ENCODE data around the gene FZD7. TPM values are rescaled to one million over a fixed set of nuclear protein-coding genes. Genes with fewer than 3 reads are reported as not detected.

FZD7 gene
- total and polyA plus RNA-seq, 10 of the 15 experiments (the other 5 are each of a cell fraction or from before 2014, with no cell fraction given), result 0.24 to 2.4 (median 0.75) TPM

DNA sequence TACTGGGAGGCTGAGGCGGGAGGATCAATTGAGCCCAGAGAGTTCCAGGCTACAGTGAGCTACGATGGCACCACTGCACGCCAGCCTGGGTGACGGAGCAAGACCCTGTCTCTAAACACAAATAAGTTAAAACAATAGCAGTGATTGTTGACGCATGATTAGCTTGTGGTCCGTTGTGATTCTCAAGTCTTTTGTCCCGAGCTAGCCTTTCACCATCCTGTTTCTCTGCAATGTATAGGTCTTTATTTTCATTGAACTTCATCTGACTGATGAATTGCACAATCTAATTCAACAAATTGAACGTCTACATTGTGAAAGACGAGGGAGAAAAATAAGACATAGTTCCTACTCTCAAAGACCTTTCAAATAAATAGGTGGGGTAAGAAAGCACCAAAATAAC lies 8.8 kb upstream of the FZD7 start:
- FAIRE-seq (no peak), DNase-seq (ENCODE audit: low read depth, low spot score) (no peak), ATAC-seq (no peak)
- Histone ChIP-seq H3K4me3 (no peak overlapping the region), H3K27me3 (replicated peaks in 1 of 2; ENCODE audit: control insufficient read depth in 2 of 2, insufficient read depth in 2 of 2, low read length in 1 of 2) (peaks cover 0 to 4% of the 10 kb centered on the region in 2 experiments; a peak in 1 of 4 replicates), H3K4me1 (ENCODE audit: control insufficient read depth, insufficient read depth, low read length) (no peaks in the 10 kb centered on the region), H3K27ac (ENCODE audit: control insufficient read depth, insufficient read depth) (no peak overlapping the region), H3K79me2 (ENCODE audit: control insufficient read depth, insufficient read depth, low read length) (no peaks in the 10 kb centered on the region), H3K4me2 (ENCODE audit: control insufficient read depth, insufficient read depth) (no peak overlapping the region), H3K9me3 (replicated peaks; ENCODE audit: control insufficient read depth, insufficient read depth, low read length) (no peaks in the 10 kb centered on the region; the same call in 2 of the 3 replicates), H2AFZ (ENCODE audit: control insufficient read depth, low read depth, low read length) (no peak overlapping the region), H3K36me3 (ENCODE audit: control insufficient read depth in 2 of 2, insufficient read depth in 2 of 2, low read length in 1 of 2) (no peaks in the 10 kb centered on the region), H4K20me1 (ENCODE audit: control insufficient read depth, insufficient read depth) (no peaks in the 10 kb centered on the region), H3K9ac (ENCODE audit: control insufficient read depth, insufficient read depth, low read length) (no peak overlapping the region)
- TF ChIP-seq TARDBP (IDR thresholded peaks at IDR 0.05; ENCODE audit: borderline replicate concordance), result no peak
- no peak for TF ChIP-seq PAX8 (IDR thresholded peaks at IDR 0.05)
- TF ChIP-seq, protein P1, sequence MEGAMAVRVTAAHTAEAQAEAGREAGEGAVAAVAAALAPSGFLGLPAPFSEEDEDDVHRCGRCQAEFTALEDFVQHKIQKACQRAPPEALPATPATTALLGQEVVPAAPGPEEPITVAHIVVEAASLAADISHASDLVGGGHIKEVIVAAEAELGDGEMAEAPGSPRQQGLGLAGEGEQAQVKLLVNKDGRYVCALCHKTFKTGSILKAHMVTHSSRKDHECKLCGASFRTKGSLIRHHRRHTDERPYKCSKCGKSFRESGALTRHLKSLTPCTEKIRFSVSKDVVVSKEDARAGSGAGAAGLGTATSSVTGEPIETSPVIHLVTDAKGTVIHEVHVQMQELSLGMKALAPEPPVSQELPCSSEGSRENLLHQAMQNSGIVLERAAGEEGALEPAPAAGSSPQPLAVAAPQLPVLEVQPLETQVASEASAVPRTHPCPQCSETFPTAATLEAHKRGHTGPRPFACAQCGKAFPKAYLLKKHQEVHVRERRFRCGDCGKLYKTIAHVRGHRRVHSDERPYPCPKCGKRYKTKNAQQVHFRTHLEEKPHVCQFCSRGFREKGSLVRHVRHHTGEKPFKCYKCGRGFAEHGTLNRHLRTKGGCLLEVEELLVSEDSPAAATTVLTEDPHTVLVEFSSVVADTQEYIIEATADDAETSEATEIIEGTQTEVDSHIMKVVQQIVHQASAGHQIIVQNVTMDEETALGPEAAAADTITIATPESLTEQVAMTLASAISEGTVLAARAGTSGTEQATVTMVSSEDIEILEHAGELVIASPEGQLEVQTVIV (IDR thresholded peaks at IDR 0.05; ENCODE audit: borderline replicate concordance, partially characterized antibody), result no peak
- TF ChIP-seq CBX5 (IDR thresholded peaks at IDR 0.05; ENCODE audit: low read depth), result no peak
- no peak for TF ChIP-seq RUNX3 (IDR thresholded peaks at IDR 0.05; ENCODE audit: low read length)
- TF ChIP-seq NBN (IDR thresholded peaks at IDR 0.05), result no peak
- no peak for TF ChIP-seq CREB1 (IDR thresholded peaks at IDR 0.05; ENCODE audit: low read depth)
- TF ChIP-seq YBX1 (IDR thresholded peaks at IDR 0.05), result no peak
- TF ChIP-seq POLR2AphosphoS5 (IDR thresholded peaks at IDR 0.05; ENCODE audit: low read length), result no peak
- no peak for TF ChIP-seq EED (IDR thresholded peaks at IDR 0.05; ENCODE audit: low read depth)
- no peak for TF ChIP-seq SMAD5 (IDR thresholded peaks at IDR 0.05; ENCODE audit: low read depth)
- no peak for TF ChIP-seq ATF7 (IDR thresholded peaks at IDR 0.05; ENCODE audit: low read depth)
- TF ChIP-seq NR2C1 (IDR thresholded peaks at IDR 0.05), result no peak
- TF ChIP-seq, protein P2, sequence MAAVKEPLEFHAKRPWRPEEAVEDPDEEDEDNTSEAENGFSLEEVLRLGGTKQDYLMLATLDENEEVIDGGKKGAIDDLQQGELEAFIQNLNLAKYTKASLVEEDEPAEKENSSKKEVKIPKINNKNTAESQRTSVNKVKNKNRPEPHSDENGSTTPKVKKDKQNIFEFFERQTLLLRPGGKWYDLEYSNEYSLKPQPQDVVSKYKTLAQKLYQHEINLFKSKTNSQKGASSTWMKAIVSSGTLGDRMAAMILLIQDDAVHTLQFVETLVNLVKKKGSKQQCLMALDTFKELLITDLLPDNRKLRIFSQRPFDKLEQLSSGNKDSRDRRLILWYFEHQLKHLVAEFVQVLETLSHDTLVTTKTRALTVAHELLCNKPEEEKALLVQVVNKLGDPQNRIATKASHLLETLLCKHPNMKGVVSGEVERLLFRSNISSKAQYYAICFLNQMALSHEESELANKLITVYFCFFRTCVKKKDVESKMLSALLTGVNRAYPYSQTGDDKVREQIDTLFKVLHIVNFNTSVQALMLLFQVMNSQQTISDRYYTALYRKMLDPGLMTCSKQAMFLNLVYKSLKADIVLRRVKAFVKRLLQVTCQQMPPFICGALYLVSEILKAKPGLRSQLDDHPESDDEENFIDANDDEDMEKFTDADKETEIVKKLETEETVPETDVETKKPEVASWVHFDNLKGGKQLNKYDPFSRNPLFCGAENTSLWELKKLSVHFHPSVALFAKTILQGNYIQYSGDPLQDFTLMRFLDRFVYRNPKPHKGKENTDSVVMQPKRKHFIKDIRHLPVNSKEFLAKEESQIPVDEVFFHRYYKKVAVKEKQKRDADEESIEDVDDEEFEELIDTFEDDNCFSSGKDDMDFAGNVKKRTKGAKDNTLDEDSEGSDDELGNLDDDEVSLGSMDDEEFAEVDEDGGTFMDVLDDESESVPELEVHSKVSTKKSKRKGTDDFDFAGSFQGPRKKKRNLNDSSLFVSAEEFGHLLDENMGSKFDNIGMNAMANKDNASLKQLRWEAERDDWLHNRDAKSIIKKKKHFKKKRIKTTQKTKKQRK (IDR thresholded peaks at IDR 0.05; ENCODE audit: low read depth, low read length), result no peak
- TF ChIP-seq, protein P3, sequence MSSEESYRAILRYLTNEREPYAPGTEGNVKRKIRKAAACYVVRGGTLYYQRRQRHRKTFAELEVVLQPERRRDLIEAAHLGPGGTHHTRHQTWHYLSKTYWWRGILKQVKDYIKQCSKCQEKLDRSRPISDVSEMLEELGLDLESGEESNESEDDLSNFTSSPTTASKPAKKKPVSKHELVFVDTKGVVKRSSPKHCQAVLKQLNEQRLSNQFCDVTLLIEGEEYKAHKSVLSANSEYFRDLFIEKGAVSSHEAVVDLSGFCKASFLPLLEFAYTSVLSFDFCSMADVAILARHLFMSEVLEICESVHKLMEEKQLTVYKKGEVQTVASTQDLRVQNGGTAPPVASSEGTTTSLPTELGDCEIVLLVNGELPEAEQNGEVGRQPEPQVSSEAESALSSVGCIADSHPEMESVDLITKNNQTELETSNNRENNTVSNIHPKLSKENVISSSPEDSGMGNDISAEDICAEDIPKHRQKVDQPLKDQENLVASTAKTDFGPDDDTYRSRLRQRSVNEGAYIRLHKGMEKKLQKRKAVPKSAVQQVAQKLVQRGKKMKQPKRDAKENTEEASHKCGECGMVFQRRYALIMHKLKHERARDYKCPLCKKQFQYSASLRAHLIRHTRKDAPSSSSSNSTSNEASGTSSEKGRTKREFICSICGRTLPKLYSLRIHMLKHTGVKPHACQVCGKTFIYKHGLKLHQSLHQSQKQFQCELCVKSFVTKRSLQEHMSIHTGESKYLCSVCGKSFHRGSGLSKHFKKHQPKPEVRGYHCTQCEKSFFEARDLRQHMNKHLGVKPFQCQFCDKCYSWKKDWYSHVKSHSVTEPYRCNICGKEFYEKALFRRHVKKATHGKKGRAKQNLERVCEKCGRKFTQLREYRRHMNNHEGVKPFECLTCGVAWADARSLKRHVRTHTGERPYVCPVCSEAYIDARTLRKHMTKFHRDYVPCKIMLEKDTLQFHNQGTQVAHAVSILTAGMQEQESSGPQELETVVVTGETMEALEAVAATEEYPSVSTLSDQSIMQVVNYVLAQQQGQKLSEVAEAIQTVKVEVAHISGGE (CRISPR knock-in tag; IDR thresholded peaks at IDR 0.05), result no peak
- TF ChIP-seq MTA2 (IDR thresholded peaks at IDR 0.05; ENCODE audit: low read depth), result no peak
- CTCF ChIA-PET, result interaction anchor here (1.8 kb wide), 1 partner anchor 11 kb away, joined by 4 read pairs; no protein-coding TSS in a partner anchor
- BruUV-seq (replicated peaks), result no TSS peak
- RAD21 ChIA-PET (ENCODE audit: unreplicated experiment), result no interaction called here
- SMC1A ChIA-PET (ENCODE audit: uncharacterized antibody, unreplicated experiment), result interaction anchor here (0.6 kb wide), 1 partner anchor 887 kb away, joined by 5 read pairs; the partner anchor contains the start of gene WDR12
- in situ Hi-C loops (cut with MboI), result no loop called here
- 24% methylated on average over 9 of the region's 9 CpGs for WGBS (ENCODE audit: insufficient coverage, insufficient replicate concordance, low lambda C conversion rate, missing lambda C conversion rate)
- intact Hi-C loops (cut with micrococcal nuclease; ENCODE audit: unreplicated experiment), result no loop called here
- POLR2A ChIA-PET, result no interaction called here

All from GM12878 (cell line).